Measurements from ENCODE around the gene FADS1. TPM values are rescaled to one million over a fixed set of nuclear protein-coding genes. Genes with fewer than 3 reads are reported as not detected.

Gene FADS1
- total and polyA plus RNA-seq, 2 of the 8 experiments (the other 6 are each of a cell fraction or from before 2014, with no cell fraction given) = 115 to 141 TPM

DNA sequence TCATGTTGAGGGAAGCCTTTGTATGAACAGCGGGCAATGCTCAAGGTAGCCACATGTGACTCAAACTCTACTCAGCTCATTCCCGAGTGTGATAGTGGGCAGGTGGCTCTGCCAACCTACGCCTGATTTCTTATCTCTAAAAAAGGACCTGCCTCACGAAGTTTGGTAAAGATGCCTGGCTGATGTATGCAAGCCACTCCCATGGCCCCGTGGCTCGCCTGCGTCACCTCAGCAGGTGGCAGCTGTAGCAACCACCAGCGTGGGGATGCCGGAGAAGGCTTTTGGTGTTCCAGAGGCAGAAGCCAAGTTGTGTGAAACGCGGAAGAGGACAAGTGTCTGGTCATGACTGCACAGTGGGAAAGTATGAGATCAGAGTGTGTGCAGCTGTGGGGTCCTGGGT, 16.7 kb upstream of the FADS1 start:
- Histone ChIP-seq H3K27ac (ENCODE audit: low read depth, low read length) (0 out of 2 replicates have a peak overlapping the region, but pooled peaks have one; percentile 73), H3K9ac (replicated peaks in 1 of 4; ENCODE audit: extremely low read depth in 1 of 4, low read depth in 3 of 4, low read length in 3 of 4) (no peak overlapping the region), H2AFZ (ENCODE audit: low read length) (no peak overlapping the region), H3K18ac (ENCODE audit: extremely low read depth, low read length) (no peak overlapping the region; the same call in 1 of the 2 replicates), H3K14ac (ENCODE audit: insufficient read length) (no peak overlapping the region), H4K20me1 (replicated peaks in 1 of 2; ENCODE audit: control insufficient read depth in 1 of 2, insufficient read depth in 2 of 2, low read length in 2 of 2) (peaks cover 21 to 43% of the 10 kb centered on the region in 2 experiments), H2BK15ac (ENCODE audit: low read length) (no peak overlapping the region), H2AK5ac (ENCODE audit: low read depth, low read length) (peak overlapping the region; percentile 82), H2BK12ac (ENCODE audit: low read depth, low read length) (0 out of 2 replicates have a peak overlapping the region, but pooled peaks have one; percentile 78), H3K79me2 (ENCODE audit: control insufficient read depth in 1 of 2, insufficient read depth in 2 of 2, low read length in 2 of 2) (peaks cover 29 to 87% of the 10 kb centered on the region in 2 experiments), H4K8ac (ENCODE audit: extremely low read depth, insufficient read depth, low read length) (no peak overlapping the region), H3K23me2 (ENCODE audit: low read depth, low read length) (peaks cover 7% of the 10 kb centered on the region), H3K4ac (replicated peaks; ENCODE audit: insufficient read length, low read depth, low read length) (no peak overlapping the region), H3K4me2 (ENCODE audit: insufficient read depth in 1 of 2, low read depth in 2 of 2, low read length in 2 of 2) (peak overlapping the region in 1 of 2 experiments; percentile 26; a peak in 1 of 4 replicates), H3K36me3 (ENCODE audit: control insufficient read depth in 2 of 4, insufficient read depth in 4 of 4, low read length in 3 of 4) (peaks cover 3 to 19% (median 10%) of the 10 kb centered on the region in 4 experiments; a peak in 6 of 8 replicates), H3K27me3 (replicated peaks in 1 of 4; ENCODE audit: control insufficient read depth in 3 of 4, extremely low read depth in 1 of 4, insufficient read depth in 3 of 4, low read length in 3 of 4) (no peaks in the 10 kb centered on the region), H2BK120ac (replicated peaks; ENCODE audit: low read depth, low read length) (no peak overlapping the region), H2BK5ac (ENCODE audit: low read depth, low read length) (peak overlapping the region; percentile 80), H3K4me3 (ENCODE audit: extremely low read depth in 1 of 4, insufficient read depth in 2 of 4, low read depth in 3 of 4, low read length in 4 of 4) (no peak overlapping the region), H3K23ac (ENCODE audit: insufficient read length) (no peak overlapping the region), H4K5ac (ENCODE audit: insufficient read length, low read depth, low read length) (no peak overlapping the region), H2BK20ac (ENCODE audit: low read length) (no peak overlapping the region), H3K9me3 (ENCODE audit: insufficient read depth in 2 of 2, low read depth in 1 of 2, low read length in 1 of 2) (no peaks in the 10 kb centered on the region), H4K91ac (replicated peaks; ENCODE audit: insufficient read length, low read length) (peak overlapping the region; percentile 17), H3K56ac (replicated peaks; ENCODE audit: insufficient read length, low read depth, low read length) (no peak overlapping the region), H3K79me1 (ENCODE audit: low read depth, low read length) (peaks cover 21% of the 10 kb centered on the region), H3K4me1 (replicated peaks in 1 of 4; ENCODE audit: control insufficient read depth in 3 of 4, insufficient read depth in 4 of 4, low read length in 3 of 4) (peaks cover 11 to 48% (median 28%) of the 10 kb centered on the region in 4 experiments)
- WGBS, 2 experiments (ENCODE audit: extremely low coverage in 1 of 2, insufficient coverage in 1 of 2, insufficient read length in 1 of 2, insufficient replicate concordance in 2 of 2, low coverage in 1 of 2, low lambda C conversion rate in 2 of 2, missing lambda C conversion rate in 1 of 2) = 79% methylated on average over 11 of the region's 11 CpGs; no CpG with 5 or more reads in 1 of the 2 experiments
- FAIRE-seq (no peak), DNase-seq (ENCODE audit: low read depth in 1 of 2, low spot score in 2 of 2) (no peak)
- CTCF ChIA-PET (ENCODE audit: partially characterized antibody) = interaction anchor here (0.8 to 1.8 kb wide), 8 partner anchors 12 to 249 kb away, joined by 3 to 15 read pairs (median 4); partner anchors contain the start of gene FADS1
- POLR2A ChIA-PET (ENCODE audit: partially characterized antibody) = interaction anchor here (1.1 to 3.0 kb wide), 8 partner anchors 11 to 89 kb away, joined by 3 to 28 read pairs (median 6); partner anchors contain the start of gene FADS1
- no peak for TF ChIP-seq BRCA1 (IDR thresholded peaks at IDR 0.05; ENCODE audit: low read depth, low read length)
- TF ChIP-seq JUN (IDR thresholded peaks at IDR 0.05; ENCODE audit: low read depth, low read length) = no peak
- TF ChIP-seq RNF2 (IDR thresholded peaks at IDR 0.05; ENCODE audit: borderline replicate concordance, low read depth, low read length, missing control alignments, poor library complexity, severe bottlenecking) = no peak
